ENCODE measurements around the gene BMP2K. TPM values are rescaled to one million over a fixed set of nuclear protein-coding genes. Genes with fewer than 3 reads are reported as not detected.

BMP2K gene
- total RNA-seq, 1 experiment from 2014 or later: 45.6 TPM

GRCh38 chr4:78756776-78757175 lies 19.4 kb upstream of the BMP2K start:
- no TSS peak for BruUV-seq (replicated peaks)
- no peaks in the 10 kb centered on the region for H3K4me1 Mint-ChIP-seq (ENCODE audit: low read depth, unreplicated experiment)
- no peak overlapping the region for H3K4me3 Mint-ChIP-seq (ENCODE audit: unreplicated experiment)
- no peaks in the 10 kb centered on the region for H3K4me1 ChIP-seq
- H3K27me3 ChIP-seq (replicated peaks; ENCODE audit: control insufficient read depth, insufficient read depth, low read length): no peaks in the 10 kb centered on the region
- no peaks in the 10 kb centered on the region for H3K9me3 ChIP-seq
- TF ChIP-seq CTCF (IDR thresholded peaks at IDR 0.05; ENCODE audit: insufficient read depth in 1 of 2, low read depth in 1 of 2, low read length in 1 of 2, severe bottlenecking in 1 of 2, unreplicated experiment in 1 of 2): no peak
- no peaks in the 10 kb centered on the region for H3K9me3 Mint-ChIP-seq (ENCODE audit: unreplicated experiment)
- no peak overlapping the region for H3K27ac Mint-ChIP-seq (ENCODE audit: unreplicated experiment)
- no peak for DNase-seq
- H3K27me3 Mint-ChIP-seq (ENCODE audit: insufficient read depth, unreplicated experiment): no peaks in the 10 kb centered on the region
- no peaks in the 10 kb centered on the region for H3K36me3 Mint-ChIP-seq (ENCODE audit: insufficient read depth, unreplicated experiment)
- CTCF ChIA-PET: no interaction called here
- H3K36me3 ChIP-seq (ENCODE audit: control insufficient read depth, insufficient read depth, low read length): no peaks in the 10 kb centered on the region
- POLR2A ChIA-PET: no interaction called here
- intact Hi-C loops (cut with micrococcal nuclease; ENCODE audit: unreplicated experiment): no loop called here
- no peak overlapping the region for H3K4me3 ChIP-seq (ENCODE audit: low read depth, low read length)

GRCh38 chr4:78757574-78757973 lies 18.6 kb upstream of the BMP2K start:
- CTCF ChIA-PET: no interaction called here

GRCh38 chr4:78758085-78758484 lies 18.1 kb upstream of the BMP2K start:
- intact Hi-C loops (cut with micrococcal nuclease; ENCODE audit: unreplicated experiment): no loop called here
- CTCF ChIA-PET: no interaction called here
- Mint-ChIP-seq H3K4me1 (ENCODE audit: low read depth, unreplicated experiment) (no peaks in the 10 kb centered on the region), H3K9me3 (ENCODE audit: unreplicated experiment) (no peaks in the 10 kb centered on the region), H3K27ac (ENCODE audit: unreplicated experiment) (no peak overlapping the region), H3K27me3 (ENCODE audit: insufficient read depth, unreplicated experiment) (no peaks in the 10 kb centered on the region), H3K4me3 (ENCODE audit: unreplicated experiment) (no peak overlapping the region), H3K36me3 (ENCODE audit: insufficient read depth, unreplicated experiment) (no peaks in the 10 kb centered on the region)
- Histone ChIP-seq H3K4me1 (no peaks in the 10 kb centered on the region), H3K9me3 (no peaks in the 10 kb centered on the region), H3K36me3 (ENCODE audit: control insufficient read depth, insufficient read depth, low read length) (no peaks in the 10 kb centered on the region), H3K27me3 (replicated peaks; ENCODE audit: control insufficient read depth, insufficient read depth, low read length) (no peaks in the 10 kb centered on the region), H3K4me3 (ENCODE audit: low read depth, low read length) (no peak overlapping the region)
- no TSS peak for BruUV-seq (replicated peaks)
- POLR2A ChIA-PET: no interaction called here
- no peak for TF ChIP-seq CTCF (IDR thresholded peaks at IDR 0.05; ENCODE audit: insufficient read depth in 1 of 2, low read depth in 1 of 2, low read length in 1 of 2, severe bottlenecking in 1 of 2, unreplicated experiment in 1 of 2)
- DNase-seq: no peak

More at GRCh38 chr4:78757574-78757973, 18.6 kb upstream of the BMP2K start:
- H3K36me3 Mint-ChIP-seq (ENCODE audit: insufficient read depth, unreplicated experiment): no peaks in the 10 kb centered on the region
- no peak overlapping the region for H3K27ac Mint-ChIP-seq (ENCODE audit: unreplicated experiment)
- DNase-seq: no peak
- no peak overlapping the region for H3K4me3 Mint-ChIP-seq (ENCODE audit: unreplicated experiment)
- no peaks in the 10 kb centered on the region for H3K4me1 ChIP-seq
- POLR2A ChIA-PET: no interaction called here
- no peaks in the 10 kb centered on the region for H3K27me3 ChIP-seq (replicated peaks; ENCODE audit: control insufficient read depth, insufficient read depth, low read length)
- H3K36me3 ChIP-seq (ENCODE audit: control insufficient read depth, insufficient read depth, low read length): no peaks in the 10 kb centered on the region
- no TSS peak for BruUV-seq (replicated peaks)
- intact Hi-C loops (cut with micrococcal nuclease; ENCODE audit: unreplicated experiment): no loop called here
- H3K27me3 Mint-ChIP-seq (ENCODE audit: insufficient read depth, unreplicated experiment): no peaks in the 10 kb centered on the region
- H3K4me1 Mint-ChIP-seq (ENCODE audit: low read depth, unreplicated experiment): no peaks in the 10 kb centered on the region
- no peaks in the 10 kb centered on the region for H3K9me3 ChIP-seq
- H3K4me3 ChIP-seq (ENCODE audit: low read depth, low read length): no peak overlapping the region
- no peak for TF ChIP-seq CTCF (IDR thresholded peaks at IDR 0.05; ENCODE audit: insufficient read depth in 1 of 2, low read depth in 1 of 2, low read length in 1 of 2, severe bottlenecking in 1 of 2, unreplicated experiment in 1 of 2)
- H3K9me3 Mint-ChIP-seq (ENCODE audit: unreplicated experiment): no peaks in the 10 kb centered on the region
